Effector memory CD8-positive, alpha-beta T cell (primary cell): ENCODE data around the gene SEC11A.
"Not testable (repeated sequence)": the region's sequence is repeated elsewhere in the genome, so short reads cannot be mapped to it uniquely, and the experiment has no call there.

Experiments used
- ATAC-seq: fragments of 150-1000 bp; cut with Tn5 transposase; replicated peaks from 2 replicates; pipeline ENCODE4 v1.10.0; 2021; ENCODE audit warnings: mild to moderate bottlenecking, moderate library complexity
- DNase-seq, 3 experiments: peaks; one replicate each; pipeline ENCODE4 v3.0.0; 2021
- H3K27ac Mint-ChIP-seq, 2 donors: one replicate each; pipeline ENCODE4 v1.8.0; 2022; ENCODE audit warnings: mild to moderate bottlenecking in 2 of 2, mixed read lengths in 2 of 2, moderate library complexity in 2 of 2
- H3K27me3 Mint-ChIP-seq, 2 donors: one replicate each; pipeline ENCODE4 v1.8.0; 2022; ENCODE audit warnings: mixed read lengths in 2 of 2
- H3K36me3 Mint-ChIP-seq: one replicate; pipeline ENCODE4 v1.8.0; 2022; ENCODE audit warnings: mild to moderate bottlenecking, moderate library complexity, mixed read lengths; ENCODE audit not compliant: insufficient read depth
- H3K4me1 Mint-ChIP-seq, 2 donors: one replicate each; pipeline ENCODE4 v1.8.0; 2022; ENCODE audit warnings: low read depth in 2 of 2, mixed read lengths in 2 of 2
- H3K4me3 Mint-ChIP-seq, 2 donors: one replicate each; pipeline ENCODE4 v1.8.0; 2022; ENCODE audit warnings: mild to moderate bottlenecking in 2 of 2, mixed read lengths in 2 of 2, moderate library complexity in 2 of 2
- H3K9me3 Mint-ChIP-seq, 2 donors: one replicate each; pipeline ENCODE4 v1.8.0; 2022; ENCODE audit warnings: mixed read lengths in 2 of 2
- total RNA-seq, 9 experiments: gene quantifications; one replicate each; lab custom pipeline; 2026; lab: John Stamatoyannopoulos, UW

SEC11A gene
- total RNA-seq = 44.2 to 90.0 (median 70.9) reads per million in 9 experiments

- peaks cover 18 to 36% of the 10 kb centered on the region in 2 donors for H3K4me1 Mint-ChIP-seq
- peak within 1 kb of the TSS; percentile 85 to 93 for H3K4me3 Mint-ChIP-seq
- H3K27ac Mint-ChIP-seq = peak within 1 kb of the TSS; percentile 91 to 92
- ATAC-seq (peak; percentile 94), DNase-seq (peak; percentile 87 to 93 (median 89))
- peaks cover 27% of the 10 kb centered on the region for H3K36me3 Mint-ChIP-seq
- no peaks in the 10 kb centered on the region for H3K27me3 Mint-ChIP-seq
- H3K9me3 Mint-ChIP-seq = no peaks in the 10 kb centered on the region
These were observed at the start of gene SEC11A for GRCh38 chr15:84716036-84716732. Gene SEC11A, minus strand, starts transcription at chr15:84716139. Its CDS starts 64 bp downstream, at chr15:84716075.

GRCh38 chr15:84765675-84766074, 49.7 kb upstream of the SEC11A start:
- Mint-ChIP-seq H3K4me3 (no peak overlapping the region), H3K27ac (no peak overlapping the region), H3K9me3 (no peaks in the 10 kb centered on the region), H3K27me3 (no peaks in the 10 kb centered on the region), H3K36me3 (peaks cover 30% of the 10 kb centered on the region), H3K4me1 (peaks cover 21 to 26% of the 10 kb centered on the region in 2 donors)
- DNase-seq (no peak), ATAC-seq (no peak)

- ATAC-seq (no peak), DNase-seq (no peak)
- Mint-ChIP-seq H3K4me1 (peaks cover 18 to 21% of the 10 kb centered on the region in 2 donors), H3K9me3 (no peaks in the 10 kb centered on the region), H3K4me3 (no peak overlapping the region), H3K27ac (no peak overlapping the region), H3K27me3 (no peaks in the 10 kb centered on the region), H3K36me3 (peaks cover 30% of the 10 kb centered on the region)
These were observed 49.0 kb upstream of the SEC11A start for GRCh38 chr15:84764989-84765388.

- no peak overlapping the region for H3K4me3 Mint-ChIP-seq
- no peaks in the 10 kb centered on the region for H3K27me3 Mint-ChIP-seq
- peaks cover 16 to 18% of the 10 kb centered on the region in 2 donors for H3K4me1 Mint-ChIP-seq
- peaks cover 30% of the 10 kb centered on the region for H3K36me3 Mint-ChIP-seq
- no peaks in the 10 kb centered on the region for H3K9me3 Mint-ChIP-seq
- ATAC-seq = no peak
- no peak for DNase-seq
- H3K27ac Mint-ChIP-seq = no peak overlapping the region
These were observed 48.6 kb upstream of the SEC11A start for GRCh38 chr15:84764585-84764984.

- Mint-ChIP-seq H3K4me1 (peaks cover 11 to 14% of the 10 kb centered on the region in 2 donors), H3K4me3 (no peak overlapping the region), H3K9me3 (no peaks in the 10 kb centered on the region), H3K36me3 (peaks cover 20% of the 10 kb centered on the region), H3K27ac (no peak overlapping the region), H3K27me3 (no peaks in the 10 kb centered on the region)
- ATAC-seq (no peak), DNase-seq (no peak)
These were observed 47.1 kb upstream of the SEC11A start for GRCh38 chr15:84762840-84763572.

- DNase-seq (no peak), ATAC-seq (peak; percentile 43)
- H3K9me3 Mint-ChIP-seq = no peaks in the 10 kb centered on the region
- H3K4me1 Mint-ChIP-seq = peaks cover 15% of the 10 kb centered on the region in 2 donors
- no peak overlapping the region for H3K4me3 Mint-ChIP-seq
- H3K36me3 Mint-ChIP-seq = peaks cover 14% of the 10 kb centered on the region
- H3K27ac Mint-ChIP-seq = no peak overlapping the region
- no peaks in the 10 kb centered on the region for H3K27me3 Mint-ChIP-seq
These were observed 45.7 kb upstream of the SEC11A start for GRCh38 chr15:84761607-84762131.

GRCh38 chr15:84760219-84760618, 44.3 kb upstream of the SEC11A start:
- DNase-seq = no peak
- no peak for ATAC-seq
- H3K27ac Mint-ChIP-seq = no peak overlapping the region
- no peaks in the 10 kb centered on the region for H3K9me3 Mint-ChIP-seq
- peaks cover 10% of the 10 kb centered on the region for H3K36me3 Mint-ChIP-seq
- no peaks in the 10 kb centered on the region for H3K27me3 Mint-ChIP-seq
- H3K4me1 Mint-ChIP-seq = peaks cover 22 to 24% of the 10 kb centered on the region in 2 donors
- H3K4me3 Mint-ChIP-seq = no peak overlapping the region

GRCh38 chr15:84759018-84759417, 43.1 kb upstream of the SEC11A start:
- no peaks in the 10 kb centered on the region for H3K9me3 Mint-ChIP-seq
- H3K4me1 Mint-ChIP-seq = peaks cover 27 to 31% of the 10 kb centered on the region in 2 donors
- no peaks in the 10 kb centered on the region for H3K27me3 Mint-ChIP-seq
- peaks cover 3% of the 10 kb centered on the region for H3K36me3 Mint-ChIP-seq
- no peak for ATAC-seq
- H3K4me3 Mint-ChIP-seq = peak overlapping the region in 1 of 2 donors; percentile 18
- H3K27ac Mint-ChIP-seq = peak overlapping the region in 1 of 2 donors; percentile 27
- no peak for DNase-seq

- H3K4me1 Mint-ChIP-seq = peaks cover 41 to 53% of the 10 kb centered on the region in 2 donors
- peak; percentile 36 for ATAC-seq
- no peak overlapping the region for H3K4me3 Mint-ChIP-seq
- no peak for DNase-seq
- no peaks in the 10 kb centered on the region for H3K27me3 Mint-ChIP-seq
- peak overlapping the region; percentile 27 to 72 for H3K27ac Mint-ChIP-seq
- peaks cover 3% of the 10 kb centered on the region for H3K36me3 Mint-ChIP-seq
- no peaks in the 10 kb centered on the region for H3K9me3 Mint-ChIP-seq
These were observed 40.0 kb upstream of the SEC11A start for GRCh38 chr15:84755736-84756527.

GRCh38 chr15:84754889-84755288, 39.0 kb upstream of the SEC11A start:
- not testable (repeated sequence) for ATAC-seq, H3K36me3 Mint-ChIP-seq, H3K9me3 Mint-ChIP-seq, H3K27me3 Mint-ChIP-seq, DNase-seq, H3K4me3 Mint-ChIP-seq
- H3K27ac Mint-ChIP-seq = peak overlapping the region in 1 of 2 donors; percentile 26
- peaks cover 51 to 62% of the 10 kb centered on the region in 2 donors for H3K4me1 Mint-ChIP-seq

GRCh38 chr15:84752700-84753099, 36.8 kb upstream of the SEC11A start:
- Mint-ChIP-seq H3K4me3 (peak overlapping the region in 1 of 2 donors; percentile 25), H3K27me3 (no peaks in the 10 kb centered on the region), H3K9me3 (no peaks in the 10 kb centered on the region), H3K36me3 (peaks cover 16% of the 10 kb centered on the region), H3K4me1 (peaks cover 54 to 68% of the 10 kb centered on the region in 2 donors), H3K27ac (peak overlapping the region; percentile 9 to 82)
- no peak for ATAC-seq
- no peak for DNase-seq

- no peaks in the 10 kb centered on the region for H3K9me3 Mint-ChIP-seq
- H3K27me3 Mint-ChIP-seq = no peaks in the 10 kb centered on the region
- peaks cover 58 to 71% of the 10 kb centered on the region in 2 donors for H3K4me1 Mint-ChIP-seq
- H3K4me3 Mint-ChIP-seq = peak overlapping the region in 1 of 2 donors; percentile 25
- peaks cover 19% of the 10 kb centered on the region for H3K36me3 Mint-ChIP-seq
- ATAC-seq (no peak), DNase-seq (no peak)
- peak overlapping the region; percentile 9 to 82 for H3K27ac Mint-ChIP-seq
These were observed 36.3 kb upstream of the SEC11A start for GRCh38 chr15:84752195-84752594.

GRCh38 chr15:84751721-84752120, 35.8 kb upstream of the SEC11A start:
- H3K9me3 Mint-ChIP-seq, DNase-seq, H3K27me3 Mint-ChIP-seq, ATAC-seq: not testable (repeated sequence)
- Mint-ChIP-seq H3K27ac (peak overlapping the region; percentile 9 to 82), H3K36me3 (peaks cover 19% of the 10 kb centered on the region), H3K4me1 (peaks cover 59 to 71% of the 10 kb centered on the region in 2 donors), H3K4me3 (peak overlapping the region in 1 of 2 donors; percentile 25)
